DLD1 (cell line): ENCODE results near the gene PISD.

Experiments
- in situ Hi-C: cut with HindIII; loops from 2 replicates; pipeline ENCODE4 v1.10.0; 2017; ENCODE audit warnings: low sequenced_read_pairs

The PISD gene

DNA sequence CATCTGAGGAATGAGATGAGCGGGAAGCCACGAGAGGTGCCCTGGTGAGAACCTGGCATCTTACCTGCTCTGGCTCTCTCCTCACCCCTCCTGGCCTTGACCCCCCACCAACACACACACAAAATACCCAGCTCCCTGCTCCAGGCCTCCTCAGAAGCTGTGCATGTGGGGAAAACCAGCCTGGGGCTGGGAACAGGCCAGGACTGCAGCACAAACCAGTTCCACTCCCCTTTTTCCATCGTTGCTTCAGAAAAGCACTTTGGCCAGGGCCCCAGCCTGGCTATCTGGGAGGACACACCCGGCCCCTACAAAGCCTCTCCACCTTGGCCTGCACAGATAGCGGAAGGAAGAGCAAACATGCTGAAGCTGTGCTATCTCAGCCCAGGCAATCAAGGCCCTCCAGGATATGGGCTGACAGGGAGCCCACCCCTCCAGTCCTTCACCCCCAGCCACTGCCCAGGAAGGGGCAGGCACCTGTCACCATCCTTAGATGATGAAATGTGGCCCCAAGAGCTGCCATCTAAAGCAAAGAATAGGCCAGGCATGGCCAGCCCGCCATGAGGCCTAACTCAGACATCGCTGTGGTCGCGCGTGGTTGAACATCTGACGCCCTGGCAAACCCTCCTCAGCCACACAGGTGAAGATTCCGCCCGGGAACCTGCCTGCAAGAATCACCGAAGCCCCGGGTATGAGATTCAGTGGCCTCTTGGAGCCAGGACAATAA, 35.4 kb downstream of the PISD start:
- in situ Hi-C loops: no loop called here

DNA sequence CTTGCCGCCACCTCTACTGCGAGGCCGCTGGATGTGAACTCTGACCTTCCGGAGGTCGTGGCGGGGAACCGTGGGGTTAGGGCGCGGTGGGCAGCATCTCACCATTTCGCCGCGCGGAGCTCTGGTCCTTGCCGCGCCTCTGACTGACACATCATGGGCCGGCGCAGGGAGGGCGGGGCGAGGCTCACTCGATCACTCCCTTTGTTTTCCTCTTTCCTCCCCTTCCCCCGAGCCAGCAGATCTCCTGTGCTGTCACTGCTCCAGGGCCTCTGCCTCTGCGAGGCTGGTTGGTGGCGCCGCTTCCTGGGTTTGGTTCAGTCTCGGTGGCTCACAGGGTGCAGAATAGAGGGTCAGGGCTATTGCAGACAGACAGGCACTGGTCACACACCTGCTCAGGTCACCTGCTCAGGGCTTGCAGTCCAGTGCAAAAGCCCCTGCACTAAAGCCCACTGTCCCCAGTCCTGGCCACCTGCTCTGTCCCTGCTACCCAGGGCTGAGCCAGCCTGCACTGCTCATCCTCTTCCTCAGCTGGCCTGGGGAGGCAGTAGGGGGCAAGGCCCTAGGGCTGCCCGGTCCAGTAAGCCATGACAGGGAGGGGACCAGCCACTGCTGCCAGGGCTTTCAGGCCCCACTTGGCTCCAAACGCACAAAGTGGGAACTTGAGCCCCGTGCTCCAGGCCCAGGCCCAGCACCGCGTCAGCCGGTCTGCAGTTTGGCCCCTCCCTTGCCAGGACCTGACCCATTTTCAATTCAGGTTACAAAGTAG, 36.2 kb downstream of the PISD start:
- in situ Hi-C loops: no loop called here

DNA sequence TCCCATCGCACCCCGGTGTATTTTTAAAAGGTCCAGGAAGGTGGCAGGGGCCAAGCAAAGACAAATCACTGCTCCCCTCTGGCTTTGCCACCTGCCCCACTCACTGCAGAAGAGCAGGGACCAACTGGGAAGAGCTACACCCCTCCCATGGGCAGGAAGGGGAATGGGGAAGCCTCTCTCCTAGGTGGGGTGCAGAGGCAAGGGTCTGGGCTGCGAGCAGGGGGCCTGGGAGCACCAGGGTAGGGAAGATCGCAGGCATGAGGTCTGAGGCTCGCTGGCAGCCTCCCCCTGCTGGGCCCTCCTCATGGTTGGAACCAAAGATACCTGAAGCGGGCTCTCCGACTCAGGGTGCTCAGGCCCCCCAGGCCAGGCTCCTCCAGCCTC, 36.8 kb downstream of the PISD start:
- in situ Hi-C loops: no loop called here

DNA sequence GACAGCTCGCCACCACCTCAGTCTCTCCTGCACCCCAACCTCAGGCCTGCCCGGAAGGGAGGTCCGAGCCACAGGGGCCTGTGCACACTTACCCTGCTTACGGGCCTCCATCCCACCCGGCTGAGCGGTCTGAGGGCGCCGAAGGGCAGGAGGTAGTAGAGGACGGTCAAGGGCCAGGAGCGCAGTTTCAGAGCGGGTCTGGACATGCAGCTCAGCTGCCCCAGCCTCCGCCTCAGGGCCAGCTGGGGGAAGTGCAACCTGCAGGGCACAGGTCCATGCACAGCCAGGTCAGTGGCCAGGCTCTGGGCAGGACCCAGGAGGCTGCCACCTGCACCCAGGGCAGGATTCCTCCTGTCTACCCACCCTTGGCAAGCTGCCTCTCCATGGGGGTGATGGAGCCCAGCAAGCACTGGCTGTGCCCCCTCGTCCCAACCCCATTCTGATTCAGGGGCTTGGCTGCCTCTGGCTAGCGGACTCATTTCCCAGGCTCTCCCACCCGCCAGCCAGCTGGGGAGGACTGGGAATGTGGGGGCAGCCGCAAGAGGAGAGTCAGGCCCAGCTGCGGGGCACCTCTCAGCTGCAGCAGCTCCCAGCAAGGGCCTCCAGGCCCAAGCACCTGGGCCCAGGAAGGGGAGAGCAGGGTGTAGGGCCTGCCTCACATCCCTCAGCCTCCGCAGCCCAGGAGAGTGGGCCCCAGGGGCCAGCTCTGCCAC, 38.3 kb downstream of the PISD start:
- in situ Hi-C loops: no loop called here

DNA sequence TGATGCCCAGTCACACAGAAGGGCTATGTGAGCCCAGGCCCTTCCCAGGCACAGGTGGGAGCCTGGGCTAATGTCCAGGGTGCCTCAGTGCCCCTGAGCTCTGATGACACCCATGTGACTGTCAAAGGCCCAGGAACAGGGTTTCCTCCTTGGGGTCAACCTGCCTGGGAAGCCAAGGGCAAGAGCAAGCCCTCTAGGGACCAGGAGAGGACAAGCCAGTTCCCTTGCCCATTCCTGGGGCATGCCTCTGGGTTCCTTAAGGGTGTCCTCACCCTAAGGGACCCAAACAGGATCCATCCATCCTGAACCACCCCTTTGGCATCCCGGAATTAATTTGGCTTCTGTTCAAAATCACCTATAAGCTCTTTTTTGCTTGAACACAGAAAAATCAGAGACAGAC, 39.0 kb downstream of the PISD start:
- in situ Hi-C loops: no loop called here

DNA sequence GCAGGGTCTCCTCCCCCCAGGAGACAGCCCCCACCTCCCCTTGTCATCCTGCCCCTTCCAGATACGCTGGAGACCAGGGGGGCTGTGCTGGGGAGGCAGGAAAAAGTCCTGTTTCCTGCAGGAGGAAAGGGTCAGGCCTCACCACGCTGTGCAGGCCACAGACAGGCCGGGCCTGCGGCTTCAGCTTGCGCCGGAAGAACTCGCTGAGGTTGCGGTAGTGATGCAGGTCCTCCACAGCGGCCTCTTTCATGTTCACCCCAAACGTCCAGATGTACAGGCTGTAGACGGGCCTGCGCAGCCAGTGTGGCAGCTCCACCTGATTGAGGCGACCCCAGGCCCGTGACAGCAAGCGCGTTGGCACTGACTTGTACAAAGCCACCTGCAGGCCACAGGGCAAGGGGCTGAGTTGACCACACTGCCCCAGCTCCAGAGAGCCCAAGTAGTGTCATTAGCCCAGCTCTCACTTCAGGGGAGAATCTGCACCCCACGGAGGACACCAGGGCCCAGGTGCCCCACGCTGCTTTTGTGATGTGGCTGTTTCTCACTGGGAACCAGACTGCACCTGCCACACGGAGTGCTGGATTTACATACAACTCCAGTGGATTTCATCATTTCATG, 40.4 kb downstream of the PISD start:
- in situ Hi-C loops: no loop called here

DNA sequence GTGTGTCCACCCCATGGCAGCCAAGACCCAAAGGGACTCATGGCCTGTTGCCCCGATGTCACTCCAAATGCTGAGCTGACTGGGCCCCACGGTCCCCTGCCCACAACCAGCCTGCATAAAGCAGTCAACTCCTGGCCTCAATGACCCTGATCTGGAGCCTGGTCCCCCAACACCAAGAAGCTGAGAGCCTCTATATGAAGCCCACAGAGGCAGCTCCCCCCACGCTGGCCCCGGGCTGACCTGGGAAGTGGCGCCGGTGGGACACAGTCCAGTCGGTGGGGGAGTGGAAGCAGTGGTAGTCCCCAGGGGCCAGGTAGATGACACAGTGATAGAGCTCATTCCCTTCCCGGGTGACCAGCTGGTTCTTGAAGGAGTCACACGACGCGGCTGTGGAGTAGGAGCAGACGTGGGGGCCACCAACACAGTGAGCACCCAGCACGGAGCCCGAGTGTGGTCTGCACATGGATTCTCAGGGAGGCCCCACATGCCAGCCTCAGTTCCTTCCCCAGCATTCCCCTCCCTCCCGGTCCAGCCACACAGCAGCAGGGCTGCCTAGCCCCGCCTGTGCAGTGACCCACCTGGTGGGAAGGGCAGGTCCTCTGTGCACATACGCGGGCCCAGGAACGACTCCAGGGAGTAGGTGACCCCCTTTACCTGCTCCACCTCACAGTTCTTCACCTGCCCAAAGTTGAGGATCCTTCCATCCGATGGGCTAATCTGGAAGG, 41.1 kb downstream of the PISD start:
- in situ Hi-C loops: no loop called here

DNA sequence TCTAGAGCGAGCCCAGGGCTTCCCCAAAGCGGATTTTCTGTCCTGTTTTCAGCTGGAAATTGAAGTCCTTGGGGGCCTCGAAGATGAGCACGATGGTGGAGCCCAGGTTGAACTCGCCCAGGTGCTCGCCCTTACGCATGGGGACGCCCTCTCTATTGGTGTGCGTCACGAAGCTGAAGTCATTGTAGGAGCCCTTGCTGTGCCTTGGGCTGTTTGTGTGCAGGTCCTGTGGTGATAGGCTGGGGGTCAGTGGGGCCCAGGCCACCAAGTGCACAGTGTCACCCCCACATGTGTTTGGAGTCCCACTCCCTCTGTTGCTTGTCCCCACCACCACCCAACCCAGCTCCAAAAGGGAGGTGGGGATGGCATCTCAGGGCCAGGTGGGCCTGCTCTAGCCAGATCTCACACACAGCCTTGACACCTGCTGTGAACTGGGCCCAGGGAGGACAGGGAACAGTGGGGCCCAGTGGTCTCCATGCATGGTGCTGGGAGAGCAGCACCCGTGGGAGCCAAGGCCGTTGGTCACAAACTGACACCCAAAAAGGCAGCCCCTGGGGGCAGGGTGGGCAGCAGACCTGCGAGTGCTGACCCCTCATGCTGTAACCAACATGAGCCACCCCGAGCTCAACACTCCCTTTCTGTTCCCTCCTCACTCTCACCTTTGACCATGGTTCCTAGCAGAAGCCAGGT, 42.3 kb downstream of the PISD start:
- in situ Hi-C loops: no loop called here

DNA sequence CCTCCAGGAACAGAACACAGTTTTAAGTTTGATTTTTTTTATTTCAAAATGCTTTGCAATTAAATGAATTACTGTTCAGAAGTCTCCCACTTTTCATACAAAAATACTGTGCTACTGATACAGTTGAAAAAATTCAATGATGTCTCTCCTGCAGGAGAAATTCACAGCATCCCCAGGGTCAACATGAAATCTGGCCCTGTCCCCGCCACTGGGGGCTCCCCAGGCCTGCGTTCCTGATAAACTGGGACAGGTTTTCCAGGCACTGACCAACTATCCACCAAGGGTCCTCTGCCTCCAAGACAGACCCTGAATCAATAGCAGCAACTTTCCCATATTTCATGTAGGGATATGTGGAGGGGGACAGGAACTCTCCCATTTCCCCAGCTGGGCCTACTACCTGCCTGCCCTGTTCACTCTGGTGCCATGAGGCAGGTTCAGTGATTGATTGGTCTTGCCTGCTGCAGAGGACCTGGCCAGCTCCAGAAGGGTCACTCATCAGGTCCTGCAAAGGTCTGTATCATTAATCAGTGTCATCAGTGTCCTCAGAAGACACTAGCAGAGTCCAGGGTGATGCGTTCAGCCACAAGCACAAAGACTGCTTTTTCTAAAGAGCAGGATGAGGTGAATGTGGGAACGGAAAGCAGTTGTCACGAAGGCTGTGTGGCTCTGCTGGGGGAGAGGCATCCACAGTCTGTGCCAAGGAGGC, 43.4 kb downstream of the PISD start:
- in situ Hi-C loops: no loop called here

DNA sequence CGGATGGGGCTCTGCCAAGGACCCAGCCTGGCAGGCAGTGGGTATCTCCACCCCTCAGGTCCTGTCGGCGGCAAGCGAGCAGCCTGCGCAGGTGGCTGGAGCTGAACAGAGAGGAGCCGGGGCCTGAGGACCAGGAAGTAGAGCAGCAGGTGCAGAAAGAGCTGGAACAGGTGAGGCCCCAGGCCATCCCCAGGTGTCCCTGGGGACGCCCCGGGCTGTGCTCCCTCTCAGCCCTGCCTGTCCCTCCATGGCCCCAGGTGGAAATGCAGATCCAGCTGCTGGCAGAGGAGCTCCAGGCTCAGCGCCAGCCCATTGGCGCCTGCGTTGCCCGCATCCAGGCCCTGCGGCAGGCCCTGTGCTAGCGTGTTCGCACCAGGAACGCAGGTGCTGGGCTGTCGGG, 44.0 kb downstream of the PISD start:
- in situ Hi-C loops: no loop called here

DNA sequence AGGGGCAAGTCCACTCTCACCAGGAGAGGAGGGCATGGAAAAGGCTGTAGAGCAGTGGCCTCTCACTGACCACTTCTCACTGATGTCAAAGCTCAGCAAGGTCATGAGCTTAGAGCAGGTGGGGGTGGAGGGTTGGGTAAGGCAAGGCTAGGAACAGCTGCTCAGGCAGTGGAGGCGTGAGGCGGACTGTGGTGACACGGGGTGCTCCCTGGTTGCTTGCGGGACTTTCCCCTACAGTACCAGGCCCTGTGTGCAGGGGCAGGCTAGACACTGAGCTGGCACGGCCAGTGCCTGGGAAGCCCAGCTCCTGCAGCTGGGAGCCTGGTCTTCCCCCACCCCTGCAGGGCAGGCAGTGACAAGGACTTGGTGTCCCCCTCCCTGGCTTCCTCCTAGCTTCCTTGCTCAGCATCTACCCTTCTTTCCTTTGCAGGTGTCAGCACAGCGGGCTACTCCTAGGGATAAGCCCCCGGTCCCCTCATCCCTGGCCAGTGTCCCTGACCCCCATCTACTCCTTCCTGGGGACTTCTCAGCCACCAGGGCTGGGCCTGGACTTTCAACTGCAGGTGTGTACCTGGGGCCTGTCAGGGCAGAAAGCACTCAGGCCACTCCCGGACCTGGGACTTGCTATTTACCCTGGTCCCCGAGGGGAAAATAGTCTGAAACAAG, 45.6 kb downstream of the PISD start:
- in situ Hi-C loops: no loop called here

DNA sequence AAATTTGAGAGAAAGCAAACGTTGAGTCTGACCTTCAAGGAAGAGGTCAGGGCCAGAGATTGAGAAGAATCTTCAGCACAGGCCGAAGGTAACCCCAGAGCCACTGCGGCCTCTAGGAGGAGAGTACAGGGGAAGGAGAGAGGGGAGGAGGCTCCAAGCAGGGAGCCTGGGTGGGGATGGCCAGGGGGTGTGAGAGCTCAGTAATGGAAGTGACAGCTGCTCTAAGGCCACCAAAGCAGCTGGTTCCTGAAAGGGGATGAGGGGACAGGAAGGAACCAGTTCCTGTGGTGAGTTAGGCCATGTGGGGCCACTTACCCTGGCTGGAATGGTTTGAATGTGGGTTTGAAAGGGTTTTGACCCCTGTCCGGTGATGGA, 46.1 kb downstream of the PISD start:
- in situ Hi-C loops: no loop called here

DNA sequence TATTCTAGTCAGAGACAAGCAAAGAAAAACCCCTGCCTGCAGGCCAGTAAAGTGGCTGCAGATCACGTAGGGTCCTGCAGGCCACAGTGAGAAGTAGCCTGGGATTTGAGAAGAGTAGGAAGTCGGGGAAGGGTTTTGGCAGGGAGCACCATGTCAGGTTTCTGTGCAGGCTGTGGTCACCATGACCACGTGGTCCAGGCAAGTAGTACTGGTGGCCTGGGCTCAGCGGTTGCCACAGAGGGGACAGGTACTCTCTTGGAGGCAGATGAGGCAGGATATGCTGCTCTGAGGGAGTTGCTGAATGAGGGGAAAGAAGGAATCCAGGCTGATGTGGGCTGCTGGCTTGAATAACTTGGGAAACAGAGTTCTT, 46.5 kb downstream of the PISD start:
- in situ Hi-C loops: no loop called here

DNA sequence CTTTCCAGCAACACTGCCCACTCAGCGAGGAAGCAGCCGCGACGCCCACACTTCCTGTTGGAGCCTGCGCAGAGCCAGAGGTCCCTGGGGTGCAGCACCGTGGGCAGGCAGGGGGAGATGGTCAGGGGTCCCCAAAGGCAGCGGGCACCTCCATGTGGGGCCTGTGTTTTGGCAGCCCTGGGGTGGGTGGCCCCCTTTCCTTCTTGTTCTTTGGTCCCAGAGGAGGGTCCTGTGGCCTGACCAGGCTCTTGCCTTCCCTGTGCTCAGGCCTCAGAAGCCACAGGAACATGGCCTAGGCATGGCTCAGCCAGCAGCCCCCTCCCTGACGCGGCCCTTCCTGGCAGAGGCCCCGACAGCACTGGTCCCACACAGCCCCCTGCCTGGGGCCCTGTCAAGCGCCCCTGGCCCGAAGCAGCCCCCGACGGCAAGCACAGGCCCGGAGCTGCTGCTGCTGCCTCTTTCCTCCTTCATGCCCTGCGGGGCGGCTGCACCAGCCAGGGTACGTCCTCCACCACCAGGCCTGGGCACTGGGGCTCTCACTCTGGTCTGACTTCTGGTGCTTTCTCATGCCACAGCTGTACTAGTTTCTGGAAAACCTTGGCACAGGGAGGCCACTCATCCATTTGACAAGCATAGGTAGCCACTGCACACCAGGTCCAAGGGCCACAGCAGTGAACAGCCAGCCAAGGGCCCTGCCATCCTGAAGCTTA, 47.1 kb downstream of the PISD start:
- in situ Hi-C loops: no loop called here

DNA sequence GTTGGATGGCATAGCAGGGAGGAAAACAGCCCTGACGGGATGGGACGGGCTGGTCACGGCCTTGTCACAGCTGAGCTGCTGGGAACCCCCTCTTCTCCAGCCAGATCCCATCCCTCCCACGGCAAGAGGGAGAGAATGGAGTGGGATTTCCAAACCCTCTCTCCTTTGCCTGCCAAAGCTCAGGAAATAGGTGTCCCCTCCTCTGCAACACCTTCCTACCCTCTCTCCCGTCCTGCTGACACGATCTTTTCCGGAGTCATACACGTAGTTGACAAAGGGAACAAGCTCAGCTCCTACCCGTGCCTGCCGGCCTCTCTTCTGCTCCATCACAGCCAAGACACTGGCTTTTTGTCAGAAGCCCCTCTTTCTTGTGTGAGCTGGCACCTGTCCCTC, 48.1 kb downstream of the PISD start:
- in situ Hi-C loops: no loop called here

DNA sequence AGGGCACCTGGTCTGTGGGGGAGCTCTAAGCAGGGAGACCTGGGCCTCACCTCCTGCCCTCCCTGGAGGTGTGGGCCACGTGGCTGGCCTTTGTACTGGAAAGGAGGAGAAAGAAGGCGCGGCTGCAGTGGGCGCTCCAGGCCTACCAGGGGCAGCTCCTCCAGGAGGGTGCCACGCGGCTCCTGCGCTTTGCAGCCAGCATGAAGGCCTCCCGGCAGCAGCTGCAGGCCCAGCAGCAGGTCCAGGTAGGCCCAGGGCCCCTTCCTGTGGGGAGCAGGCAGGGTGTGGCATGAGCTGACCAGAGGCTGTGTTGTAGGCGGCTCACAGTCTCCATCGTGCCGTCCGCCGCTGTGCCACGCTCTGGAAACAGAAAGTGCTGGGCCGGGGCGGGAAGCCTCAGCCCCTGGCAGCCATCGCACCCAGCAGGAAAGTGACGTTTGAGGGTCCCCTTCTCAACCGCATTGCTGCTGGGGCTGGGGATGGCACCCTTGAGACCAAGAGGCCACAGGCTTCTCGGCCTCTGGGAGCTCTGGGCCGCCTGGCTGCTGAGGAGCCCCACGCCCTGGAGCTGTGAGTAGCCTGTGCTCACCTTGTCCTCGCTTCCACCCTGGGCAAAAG, 48.6 kb downstream of the PISD start:
- in situ Hi-C loops: no loop called here

DNA sequence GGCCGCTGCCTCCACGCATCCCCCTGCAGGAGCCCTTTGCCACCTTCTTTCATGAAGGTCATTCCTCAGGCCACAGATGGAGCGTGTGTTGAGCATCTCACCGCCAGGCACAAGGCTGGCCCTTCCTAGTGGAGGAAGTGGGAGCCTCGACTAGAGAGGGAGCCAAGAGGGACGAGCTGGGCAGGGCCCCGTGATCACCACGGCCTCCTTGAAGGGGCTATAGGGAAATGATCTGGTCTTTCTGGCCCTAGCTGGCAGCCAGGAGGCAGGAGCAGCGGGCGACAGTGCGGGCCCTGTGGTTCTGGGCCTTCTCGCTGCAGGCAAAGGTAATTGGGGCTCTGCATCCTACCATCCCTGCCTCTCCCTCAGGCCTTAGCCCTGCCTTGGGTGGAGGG, 49.1 kb downstream of the PISD start:
- in situ Hi-C loops: no loop called here

DNA sequence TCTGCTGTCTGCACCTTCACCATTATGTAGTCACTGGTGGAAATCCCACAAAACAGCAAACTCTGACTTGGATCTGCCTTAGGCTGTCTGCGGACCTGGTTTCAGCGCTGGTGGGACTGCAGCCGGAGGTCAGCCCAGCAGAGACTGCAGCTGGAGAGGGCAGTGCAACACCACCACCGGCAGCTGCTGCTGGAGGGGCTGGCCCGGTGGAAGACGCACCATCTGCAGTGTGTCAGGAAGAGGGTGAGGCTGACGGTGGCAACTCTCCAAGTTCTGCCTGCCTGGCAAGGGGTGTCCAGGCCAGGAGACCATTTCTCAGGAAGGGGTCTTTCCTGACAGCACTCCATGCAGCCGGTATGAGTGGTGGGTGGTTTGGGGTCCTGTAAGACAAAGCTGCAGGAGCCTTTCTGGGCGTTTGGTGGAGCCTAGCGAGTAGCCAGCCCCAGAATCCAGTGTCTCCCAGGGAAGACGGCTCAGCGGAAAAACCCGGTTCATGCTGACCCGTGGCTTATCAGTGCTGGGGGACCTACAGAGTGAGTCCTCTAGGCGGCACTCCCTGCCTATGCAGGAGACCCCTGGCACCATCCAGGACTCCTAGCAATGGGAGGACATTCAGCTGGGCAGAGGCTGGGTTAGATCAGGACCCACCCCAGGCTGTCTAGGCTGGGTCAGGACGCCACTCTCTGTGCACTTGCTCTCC, 50.8 kb downstream of the PISD start:
- in situ Hi-C loops: no loop called here
